Measurements from ENCODE around the gene SALL4.
"Not testable (repeated sequence)": the region's sequence is repeated elsewhere in the genome, so short reads cannot be mapped to it uniquely, and the experiment has no call there.

Gene SALL4

GRCh38 chr20:51802170-51802751, at the start of gene SALL4:
Gene SALL4 (minus strand): TSS chr20:51802521. CDS start chr20:51802408, 113 bp downstream.
- no peak for DNase-seq

DNA sequence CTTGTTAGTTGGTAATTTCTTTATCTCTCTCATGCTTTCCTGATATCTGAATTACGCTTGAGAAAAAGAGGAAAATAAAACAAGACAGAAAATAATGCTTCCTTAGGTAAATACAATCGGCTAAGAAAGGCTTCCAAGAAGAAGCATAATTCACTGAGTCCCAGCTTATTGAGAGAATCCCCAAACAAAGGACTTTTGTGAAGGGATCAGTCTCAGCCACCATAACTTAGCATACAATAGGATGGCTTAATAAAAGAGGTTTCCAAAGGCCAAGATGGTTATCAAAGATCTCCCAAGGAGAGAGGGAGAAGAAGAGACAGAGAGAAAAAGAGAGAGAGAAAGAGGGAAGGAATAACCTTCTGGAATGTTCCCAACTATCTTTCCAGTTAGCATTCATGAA, 46.0 kb upstream of the SALL4 start:
- DNase-seq: no peak

DNA sequence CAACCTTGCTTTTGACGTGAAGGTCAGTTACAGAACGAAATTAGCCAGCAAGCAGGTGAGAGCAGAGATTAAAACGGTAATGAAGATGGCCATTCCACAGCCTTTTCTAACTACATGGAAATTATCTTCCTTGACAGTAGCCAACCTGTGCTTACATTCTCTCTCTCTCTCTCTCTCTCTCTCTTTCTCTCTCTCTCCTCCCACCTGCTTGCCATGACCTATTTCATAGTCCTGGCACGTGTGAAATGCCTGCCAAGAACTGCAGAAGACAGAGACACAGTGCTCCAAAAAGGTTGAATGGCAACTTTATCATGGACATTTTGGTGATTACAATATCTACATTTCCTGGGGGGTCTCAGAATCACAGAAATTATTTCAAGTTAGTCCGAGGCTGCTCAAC, 38.5 kb upstream of the SALL4 start:
- DNase-seq: no peak

DNA sequence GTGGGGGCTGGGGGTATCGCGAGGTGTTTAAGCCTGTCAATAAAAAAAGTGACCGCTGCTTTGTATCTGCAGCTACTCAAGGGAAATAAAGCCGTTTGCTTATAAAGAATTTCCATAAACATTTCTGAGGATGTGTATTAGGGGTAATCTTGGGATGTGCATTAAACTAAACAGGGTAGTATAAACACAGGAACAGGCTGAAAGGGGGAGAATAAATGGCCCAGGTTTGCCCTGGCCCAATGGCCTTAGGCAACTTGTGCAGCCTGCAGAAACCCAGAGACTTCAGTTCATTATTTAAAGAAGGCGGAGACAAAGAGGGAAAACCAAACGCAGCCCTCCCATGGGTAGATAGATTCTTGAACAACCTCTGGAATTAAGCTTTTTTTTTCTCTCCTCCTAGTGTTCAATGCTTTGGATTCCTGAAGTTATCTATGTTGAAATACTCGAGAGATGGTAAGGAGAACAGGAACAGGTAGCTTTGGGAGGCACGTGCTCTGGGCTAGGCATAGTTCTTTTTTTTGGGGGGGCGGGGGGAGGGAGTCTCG, 35.6 kb upstream of the SALL4 start:
- DNase-seq: no peak

- no peak for DNase-seq
Measured at GRCh38 chr20:51837436-51837835, 35.1 kb upstream of the SALL4 start.

DNA sequence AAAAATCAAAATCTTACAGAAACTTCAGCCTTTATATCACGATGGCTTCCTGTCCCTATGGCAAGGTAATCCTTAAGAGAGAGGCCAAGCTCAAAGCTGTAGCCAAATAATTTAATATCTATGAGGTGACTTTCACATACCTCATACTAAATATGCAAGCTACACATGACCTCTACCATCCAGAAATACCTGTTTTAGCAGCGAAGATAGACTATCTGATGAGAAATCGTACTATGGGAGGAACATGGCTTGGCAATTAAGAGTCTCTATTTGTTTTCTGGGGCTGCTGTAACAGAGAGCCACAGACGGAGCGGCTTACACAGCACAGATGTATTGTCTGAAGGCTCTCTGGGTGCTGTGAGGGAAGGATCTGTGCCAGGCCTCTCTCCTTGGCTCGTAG, 31.0 kb upstream of the SALL4 start:
- no peak for DNase-seq

GRCh38 chr20:51832276-51832675, 30.0 kb upstream of the SALL4 start:
- no peak for DNase-seq

DNA sequence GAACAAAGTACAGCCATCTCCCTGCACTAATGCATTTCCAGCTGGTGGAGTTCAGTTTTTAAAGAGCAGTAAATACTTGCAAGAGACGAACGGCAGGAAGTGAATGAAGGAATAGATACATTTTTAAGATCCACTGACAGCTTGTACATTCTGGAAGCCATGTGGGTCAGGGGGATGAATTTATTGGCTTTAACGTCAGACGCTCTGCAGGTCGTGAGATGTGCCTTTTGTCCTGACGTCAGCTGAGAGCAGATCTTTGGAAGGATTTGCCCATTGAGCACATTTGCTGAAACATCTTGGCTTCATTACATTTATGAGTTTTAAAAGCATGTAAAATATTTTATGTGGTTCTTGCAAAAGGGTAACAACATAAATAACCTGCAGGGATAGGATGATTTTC, 29.5 kb upstream of the SALL4 start:
- DNase-seq: no peak

GRCh38 chr20:51830538-51830937, 28.2 kb upstream of the SALL4 start:
- DNase-seq: no peak

GRCh38 chr20:51828762-51829161, 26.4 kb upstream of the SALL4 start:
- DNase-seq: no peak

- no peak for DNase-seq
Measured at GRCh38 chr20:51826372-51826771, 24.1 kb upstream of the SALL4 start.

- DNase-seq: no peak
Measured at GRCh38 chr20:51818479-51819008, 16.2 kb upstream of the SALL4 start.

DNA sequence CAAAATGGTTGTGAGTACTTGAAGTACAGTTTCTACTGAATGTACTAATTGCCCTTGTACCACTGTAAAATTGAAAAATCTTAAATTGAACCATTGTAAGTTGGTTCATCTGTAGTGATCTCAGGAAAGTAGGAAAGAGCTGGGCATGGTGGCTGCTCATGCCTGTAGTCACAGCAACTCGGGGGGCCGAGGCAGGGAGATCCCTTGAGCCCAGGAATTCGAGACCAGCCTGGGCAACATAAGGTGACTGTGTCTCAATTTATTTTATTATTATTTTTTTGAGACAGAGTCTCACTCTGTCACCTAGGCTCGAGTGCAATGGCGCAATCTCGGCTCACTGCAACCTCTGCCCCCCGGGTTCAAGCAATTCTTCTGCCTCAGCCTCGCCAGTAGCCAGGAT, 14.5 kb upstream of the SALL4 start:
- DNase-seq: not testable (repeated sequence)

DNA sequence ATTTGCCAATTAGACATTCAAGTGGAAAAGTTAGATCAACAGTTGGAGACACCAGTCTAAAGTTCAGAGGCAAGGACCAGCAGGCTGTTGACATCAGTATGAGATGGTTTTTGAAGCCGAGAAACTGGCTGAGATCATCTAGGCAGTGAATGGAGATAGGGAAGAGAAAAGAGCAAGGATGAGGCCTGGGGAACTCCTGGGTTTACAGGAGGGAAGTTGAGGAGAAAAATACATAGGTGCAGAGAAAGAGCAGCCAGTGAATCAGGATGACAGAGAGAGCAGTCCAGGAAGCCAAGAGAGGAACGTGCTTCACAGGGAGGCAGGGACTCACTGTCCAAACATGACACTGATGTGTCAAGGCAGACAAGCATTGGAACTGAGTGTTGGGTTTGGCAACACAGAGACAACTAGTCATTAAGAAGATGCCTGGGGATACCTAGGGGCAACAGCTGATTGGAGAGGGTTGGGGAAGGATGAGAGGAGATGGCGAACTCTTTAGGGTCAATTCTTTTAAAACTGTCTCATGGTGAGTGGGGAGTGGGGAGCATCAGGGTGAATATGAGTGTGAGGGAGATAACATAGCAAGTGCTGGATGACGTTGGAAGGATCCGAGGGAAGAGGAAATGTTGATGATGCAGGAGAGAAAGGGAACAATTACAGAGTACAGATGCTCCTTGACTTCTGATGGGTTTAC, 13.2 kb upstream of the SALL4 start:
- DNase-seq: no peak

- DNase-seq: no peak
Measured at GRCh38 chr20:51812861-51813260, 10.5 kb upstream of the SALL4 start.

DNA sequence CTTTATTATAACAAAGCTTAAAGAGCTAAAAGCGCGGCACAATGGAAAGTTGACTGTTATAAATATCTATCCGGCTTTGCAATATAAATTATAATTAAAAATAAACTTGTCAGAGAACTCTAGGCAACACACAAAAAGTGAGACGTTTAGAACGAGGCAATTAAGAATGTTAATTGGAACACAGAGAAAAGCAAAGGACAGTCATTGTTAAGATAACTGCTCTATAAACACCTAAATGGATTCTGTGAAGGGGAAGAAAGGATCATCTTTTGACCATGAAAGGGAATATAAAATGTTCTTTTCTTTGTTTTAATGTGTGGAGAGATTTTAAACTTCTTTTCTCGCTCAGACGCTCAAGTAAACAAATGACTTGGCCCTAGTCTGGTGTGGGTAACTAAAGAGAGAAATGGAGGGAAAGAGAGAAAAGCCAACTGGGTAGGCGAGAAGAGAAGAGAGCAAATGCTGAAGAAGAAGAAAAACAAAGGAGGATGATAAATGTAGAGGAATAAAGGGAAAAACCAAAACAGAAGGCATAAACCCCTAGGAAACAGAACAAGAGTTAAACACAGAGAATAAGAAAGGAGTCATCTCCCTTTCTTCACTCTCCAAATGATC, 9.3 kb upstream of the SALL4 start:
- DNase-seq: no peak

DNA sequence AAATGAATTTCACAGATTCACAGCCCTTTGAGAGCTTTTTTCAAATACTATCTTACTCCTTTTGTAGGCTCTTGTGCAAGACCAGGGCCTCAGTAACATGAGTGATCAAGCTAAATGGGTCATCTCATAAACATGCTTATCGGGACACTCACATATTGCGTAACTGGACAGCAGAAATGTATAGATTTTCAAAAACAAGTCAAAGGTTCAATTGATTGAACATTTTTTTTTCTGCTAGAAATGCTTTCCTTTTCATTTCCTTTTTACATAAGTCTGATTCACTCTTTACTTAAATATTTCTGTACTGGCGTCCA, 8.7 kb upstream of the SALL4 start:
- no peak for DNase-seq

DNA sequence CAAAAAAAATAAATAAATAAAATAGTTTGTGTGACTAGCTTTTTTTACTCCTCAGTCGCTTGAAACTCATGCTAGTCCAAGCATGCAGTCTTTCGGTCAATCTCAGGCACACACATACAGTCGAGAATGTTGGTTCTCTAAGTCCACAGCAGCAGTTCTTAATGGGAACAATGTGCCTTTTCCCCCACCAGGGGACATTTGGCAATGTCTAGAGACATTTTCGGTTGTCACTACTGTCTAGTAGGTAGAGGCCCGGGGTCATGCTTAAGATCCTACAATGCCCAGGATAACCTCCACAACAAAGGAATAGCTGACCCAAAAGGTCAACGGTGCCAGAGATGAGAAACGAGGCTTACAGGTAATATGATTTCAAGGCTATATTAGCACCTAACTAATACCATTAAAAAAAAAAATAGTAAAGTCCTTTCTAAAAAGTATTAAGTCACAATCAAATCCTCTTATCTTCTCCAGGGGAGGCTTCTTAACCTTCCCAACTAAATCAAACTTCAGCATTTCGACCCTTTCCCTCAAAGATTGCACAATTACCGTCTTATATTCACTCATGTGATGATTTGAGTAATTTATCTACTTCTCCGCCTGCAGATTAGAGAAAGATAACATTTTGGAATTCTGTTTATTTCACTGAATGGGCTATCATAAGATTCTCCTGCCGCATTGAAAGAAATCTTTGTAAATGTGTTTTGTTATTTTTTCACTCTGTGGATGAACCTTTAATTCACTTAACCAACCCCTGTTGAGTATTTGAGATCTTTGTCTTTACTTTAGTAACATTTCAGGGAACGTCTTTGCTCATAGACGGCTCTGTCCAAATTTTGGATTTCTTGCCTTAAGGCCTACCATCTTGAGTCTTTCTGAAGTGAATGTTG, 8.1 kb upstream of the SALL4 start:
- no peak for DNase-seq

DNA sequence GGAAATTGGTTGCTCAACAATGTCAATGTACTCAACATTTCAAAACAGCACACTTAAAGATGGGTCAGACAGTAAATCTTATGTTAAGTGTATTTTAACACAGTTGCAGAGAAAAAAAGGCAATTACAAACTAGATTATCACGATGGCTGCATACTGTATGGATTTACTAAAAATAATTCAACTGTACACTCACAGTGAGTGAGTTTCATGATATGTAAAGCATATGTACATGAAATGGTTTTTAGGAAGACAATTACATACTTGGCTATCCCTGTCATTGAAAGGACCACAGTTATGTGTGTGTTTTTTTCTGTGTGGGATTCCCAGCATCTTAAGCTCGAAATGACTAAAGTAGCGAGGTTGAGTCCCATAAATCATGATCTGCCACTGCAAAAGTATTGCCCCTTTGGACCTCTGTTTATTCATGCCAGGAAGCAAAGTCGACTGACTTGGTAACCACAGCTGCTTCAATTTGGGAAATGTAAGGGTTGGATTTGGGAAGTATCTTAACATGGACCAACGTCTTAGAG, 5.5 kb upstream of the SALL4 start:
- no peak for DNase-seq

GRCh38 chr20:51804754-51805153, 2.4 kb upstream of the SALL4 start:
- no peak for DNase-seq

DNA sequence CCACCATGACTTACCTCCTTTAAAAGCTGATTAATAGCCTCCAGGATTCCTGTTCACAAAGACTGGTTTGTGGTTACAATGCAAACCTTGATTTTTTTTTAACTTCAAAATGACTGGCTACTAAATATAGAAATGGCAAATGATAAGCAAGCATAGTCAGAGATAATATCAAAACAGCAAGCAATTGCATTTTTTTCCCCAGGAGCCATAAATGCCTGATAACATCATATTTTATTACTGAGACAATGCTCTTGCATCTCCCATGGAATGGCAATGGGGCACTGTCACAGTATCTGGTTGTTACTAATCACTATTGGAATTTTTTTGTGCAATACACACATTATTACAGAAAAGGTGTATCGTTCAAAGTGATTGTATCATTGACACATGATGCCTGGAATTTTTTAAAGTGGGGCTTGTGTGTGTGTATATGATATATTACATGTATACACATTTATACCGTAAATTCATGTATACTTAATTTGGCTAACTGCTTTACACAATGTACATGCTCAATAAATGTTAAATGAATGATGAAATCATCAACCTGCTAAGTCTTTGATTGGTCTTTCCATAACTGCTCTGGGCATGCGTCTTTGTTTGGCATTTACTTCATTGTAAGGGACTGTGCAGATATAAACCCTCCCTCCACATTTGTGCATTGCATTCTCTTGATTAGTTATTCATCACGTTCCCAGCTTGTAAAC, 980 bp upstream of the SALL4 start:
- DNase-seq: no peak

DNA sequence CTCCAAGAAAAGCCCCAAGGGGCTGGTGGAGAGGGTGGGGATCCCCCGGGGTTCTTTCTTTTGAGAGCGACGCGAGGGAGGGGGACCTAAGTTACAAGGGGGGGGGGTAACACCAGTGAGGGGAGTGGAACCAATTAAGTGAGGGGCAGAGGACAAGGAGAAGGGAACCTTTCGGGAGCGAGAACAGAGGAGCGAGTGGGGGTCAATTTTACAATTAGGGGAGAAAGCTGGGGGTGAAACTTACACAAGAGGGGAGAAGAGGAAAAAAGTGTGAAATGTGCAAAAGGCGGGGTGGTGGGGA, 548 bp downstream of the SALL4 start:
- no peak for DNase-seq

Data from CD4-positive, alpha-beta T cell treated with Interleukin-4 for 1 hour (primary cell).